ENCODE results near the gene MLH1.
A peak's percentile ranks its signal among the peaks of the same experiment; 100 is the strongest.

The MLH1 gene

DNA sequence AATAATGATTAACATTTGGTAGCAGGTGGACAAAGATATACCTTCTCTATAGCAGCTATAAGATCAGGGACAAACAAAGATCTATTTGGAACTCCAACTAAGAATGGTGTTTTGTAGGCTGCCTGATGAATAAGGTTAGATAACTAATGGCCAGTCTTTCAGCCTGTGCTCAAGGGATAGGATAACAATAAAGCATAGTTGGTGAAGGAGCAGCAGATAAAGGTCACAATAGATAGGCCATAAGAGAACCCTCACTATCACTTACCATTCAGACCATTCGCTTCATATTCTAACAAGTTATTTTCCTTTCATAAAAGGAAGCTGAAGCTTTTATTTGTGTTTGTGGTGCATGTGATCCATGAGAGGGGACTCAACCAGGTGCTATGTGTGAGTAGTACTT is 20.2 kb upstream of the MLH1 start:
- no peak for DNase-seq (ENCODE audit: low read depth in 2 of 2)

DNA sequence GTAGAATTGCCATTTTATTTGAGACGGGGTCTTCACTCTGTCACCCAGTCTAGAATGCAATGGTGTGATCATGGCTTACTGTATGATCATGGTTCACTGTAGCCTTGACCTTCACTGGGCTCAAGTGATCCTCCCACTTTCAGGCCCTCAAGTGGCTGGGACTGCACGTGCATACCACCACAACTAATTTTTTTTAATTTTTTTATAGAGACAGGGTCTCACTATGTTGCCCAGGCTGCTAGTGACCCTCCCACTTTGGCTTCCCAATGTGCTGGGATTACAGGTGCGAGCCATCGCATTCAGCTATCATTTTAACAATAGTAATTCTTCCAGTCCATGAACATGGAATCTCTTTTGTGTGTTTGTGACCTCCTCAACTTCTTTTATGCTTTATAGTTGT is 12.3 kb upstream of the MLH1 start:
- no peak for DNase-seq (ENCODE audit: low read depth in 2 of 2)

- DNase-seq (ENCODE audit: low read depth in 2 of 2): no peak
Measured at GRCh38 chr3:36988356-36988755, 5.0 kb upstream of the MLH1 start.

DNA sequence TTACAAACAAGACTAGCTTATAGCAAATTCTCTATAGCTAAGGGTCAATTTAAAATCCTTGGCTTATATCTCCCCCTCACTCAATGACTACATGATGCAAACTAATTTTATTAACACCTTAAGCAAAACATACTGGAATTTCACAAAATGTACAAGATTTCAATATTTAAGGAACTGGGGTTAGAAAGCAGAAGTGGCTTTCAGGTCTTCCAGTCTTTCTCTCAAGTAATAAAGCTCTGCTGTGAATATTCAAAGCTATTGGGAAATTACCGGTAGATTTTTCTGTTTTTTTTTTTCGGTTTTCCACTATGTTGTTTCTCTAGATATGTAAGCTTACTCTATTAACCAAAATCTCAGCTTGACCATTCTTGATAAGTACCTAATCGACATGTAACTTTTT is 4.3 kb upstream of the MLH1 start:
- DNase-seq (ENCODE audit: low read depth in 2 of 2): no peak

GRCh38 chr3:36989568-36989967 is 3.8 kb upstream of the MLH1 start:
- no peak for DNase-seq (ENCODE audit: low read depth in 2 of 2)

- peak; percentile 12 to 13 for DNase-seq (ENCODE audit: low read depth in 2 of 2)
Measured at GRCh38 chr3:36991147-36991546, 2.2 kb upstream of the MLH1 start.

DNA sequence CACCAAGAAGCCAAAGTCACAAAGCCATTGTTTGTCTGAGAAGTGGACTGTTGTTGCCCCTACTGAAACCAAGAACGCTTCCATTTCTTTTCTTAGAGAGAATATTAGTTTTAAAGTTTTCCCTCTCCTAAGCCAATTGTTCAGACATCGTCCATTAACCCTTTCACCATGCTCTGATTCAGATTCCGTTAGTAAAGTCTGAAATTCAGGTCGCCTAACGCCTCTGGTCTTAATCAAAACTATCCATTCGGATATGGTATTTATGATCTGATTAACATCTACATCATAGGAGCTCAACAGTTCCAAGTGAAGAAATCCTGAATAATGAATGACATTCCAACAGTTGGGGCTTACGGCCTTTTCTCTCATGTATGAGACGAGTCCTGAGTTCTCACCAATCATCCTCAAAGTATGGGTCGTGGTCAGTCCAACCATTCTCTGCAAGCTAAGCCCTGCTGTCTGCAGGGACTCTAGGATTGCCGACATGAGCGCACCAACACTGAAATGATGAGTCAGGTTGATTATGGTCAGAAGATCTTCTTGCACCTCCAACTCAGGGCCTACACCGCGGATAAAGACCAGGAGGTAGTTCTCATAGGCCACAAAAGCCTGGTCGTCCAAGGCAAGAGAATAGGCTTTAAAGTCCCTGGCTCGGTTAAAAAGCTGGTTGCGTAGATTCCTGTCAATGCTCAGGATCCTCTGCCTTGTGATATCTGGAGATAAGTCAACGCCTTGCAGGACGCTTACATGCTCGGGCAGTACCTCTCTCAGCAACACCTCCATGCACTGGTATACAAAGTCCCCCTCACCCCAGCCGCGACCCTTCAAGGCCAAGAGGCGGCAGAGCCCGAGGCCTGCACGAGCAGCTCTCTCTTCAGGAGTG is 1.2 kb upstream of the MLH1 start:
- peak; percentile 6 to 14 for DNase-seq (ENCODE audit: low read depth in 2 of 2)

DNA sequence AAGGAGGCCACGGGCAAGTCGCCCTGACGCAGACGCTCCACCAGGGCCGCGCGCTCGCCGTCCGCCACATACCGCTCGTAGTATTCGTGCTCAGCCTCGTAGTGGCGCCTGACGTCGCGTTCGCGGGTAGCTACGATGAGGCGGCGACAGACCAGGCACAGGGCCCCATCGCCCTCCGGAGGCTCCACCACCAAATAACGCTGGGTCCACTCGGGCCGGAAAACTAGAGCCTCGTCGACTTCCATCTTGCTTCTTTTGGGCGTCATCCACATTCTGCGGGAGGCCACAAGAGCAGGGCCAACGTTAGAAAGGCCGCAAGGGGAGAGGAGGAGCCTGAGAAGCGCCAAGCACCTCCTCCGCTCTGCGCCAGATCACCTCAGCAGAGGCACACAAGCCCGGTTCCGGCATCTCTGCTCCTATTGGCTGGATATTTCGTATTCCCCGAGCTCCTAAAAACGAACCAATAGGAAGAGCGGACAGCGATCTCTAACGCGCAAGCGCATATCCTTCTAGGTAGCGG is 452 bp upstream of the MLH1 start, which contains the start of gene EPM2AIP1:
Gene EPM2AIP1, minus strand, starts transcription at position 326 of the 520 bp plus-strand sequence. Its CDS starts 54 bp downstream, at position 272.
- DNase-seq (ENCODE audit: low read depth in 2 of 2): peak; percentile 96 to 98

GRCh38 chr3:37014620-37015019 is 21.3 kb downstream of the MLH1 start:
- DNase-seq (ENCODE audit: low read depth in 2 of 2): no peak

DNA sequence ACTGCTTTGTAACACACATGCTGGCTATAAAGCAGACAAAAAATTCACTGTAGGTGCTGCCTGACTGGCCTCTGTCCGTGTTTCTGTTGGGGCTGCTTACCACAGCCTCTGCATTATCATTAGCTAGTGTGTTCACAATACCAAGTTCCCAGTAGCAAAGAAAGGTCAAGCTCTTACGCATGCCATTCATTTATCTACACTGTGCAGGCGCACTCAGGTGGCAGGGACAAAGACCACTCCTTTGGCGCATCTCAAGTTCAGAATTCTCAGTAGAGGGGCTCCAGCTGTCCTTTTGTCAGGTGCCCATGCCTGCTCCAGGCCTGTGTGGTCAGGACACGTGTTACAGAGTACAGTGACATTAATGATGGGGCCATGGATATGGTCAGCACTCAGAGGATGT is 22.3 kb downstream of the MLH1 start:
- no peak for DNase-seq (ENCODE audit: low read depth in 2 of 2)

- no peak for DNase-seq (ENCODE audit: low read depth in 2 of 2)
Measured at GRCh38 chr3:37016903-37017302, 23.6 kb downstream of the MLH1 start.

- DNase-seq (ENCODE audit: low read depth in 2 of 2): no peak
Measured at GRCh38 chr3:37017683-37018082, 24.4 kb downstream of the MLH1 start.

- no peak for DNase-seq (ENCODE audit: low read depth in 2 of 2)
Measured at GRCh38 chr3:37024092-37024491, 30.8 kb downstream of the MLH1 start.

- DNase-seq (ENCODE audit: low read depth in 2 of 2): no peak
Measured at GRCh38 chr3:37024820-37025405, 31.6 kb downstream of the MLH1 start.

DNA sequence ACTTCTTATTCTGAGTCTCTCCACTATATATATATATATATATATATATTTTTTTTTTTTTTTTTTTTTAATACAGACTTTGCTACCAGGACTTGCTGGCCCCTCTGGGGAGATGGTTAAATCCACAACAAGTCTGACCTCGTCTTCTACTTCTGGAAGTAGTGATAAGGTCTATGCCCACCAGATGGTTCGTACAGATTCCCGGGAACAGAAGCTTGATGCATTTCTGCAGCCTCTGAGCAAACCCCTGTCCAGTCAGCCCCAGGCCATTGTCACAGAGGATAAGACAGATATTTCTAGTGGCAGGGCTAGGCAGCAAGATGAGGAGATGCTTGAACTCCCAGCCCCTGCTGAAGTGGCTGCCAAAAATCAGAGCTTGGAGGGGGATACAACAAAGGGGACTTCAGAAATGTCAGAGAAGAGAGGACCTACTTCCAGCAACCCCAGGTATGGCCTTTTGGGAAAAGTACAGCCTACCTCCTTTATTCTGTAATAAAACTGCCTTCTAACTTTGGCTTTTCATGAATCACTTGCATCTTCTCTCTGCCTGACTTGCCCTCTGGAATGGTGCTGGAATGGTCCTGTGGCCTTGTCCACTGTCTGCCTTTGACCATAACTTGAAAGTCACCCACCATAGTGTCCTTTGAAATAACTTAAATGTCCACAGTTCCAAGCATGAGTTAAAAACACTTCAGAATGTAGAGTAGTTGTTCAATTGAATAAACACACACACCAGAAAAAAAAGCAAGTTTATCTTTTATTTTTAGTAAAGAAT is 32.4 kb downstream of the MLH1 start:
- DNase-seq (ENCODE audit: low read depth in 2 of 2): no peak

DNA sequence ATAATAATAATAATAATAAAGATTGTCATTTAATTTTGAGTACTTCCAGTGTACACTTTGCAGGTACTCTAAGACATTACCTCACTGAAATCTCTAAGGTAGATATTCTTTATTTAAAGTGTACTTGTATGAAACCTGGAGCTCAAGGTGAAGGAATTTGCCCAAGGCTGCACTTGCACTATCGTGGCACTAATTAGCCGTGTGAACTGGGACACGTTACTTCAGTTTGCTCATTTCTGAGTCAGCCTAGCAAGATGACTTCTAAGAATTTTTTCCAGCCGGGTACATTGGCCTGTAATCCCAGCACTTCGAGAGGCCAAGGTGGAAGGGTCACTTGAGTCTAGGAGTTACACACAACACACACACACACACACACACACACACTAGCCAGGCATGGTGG is 33.5 kb downstream of the MLH1 start:
- no peak for DNase-seq (ENCODE audit: low read depth in 2 of 2)

DNA sequence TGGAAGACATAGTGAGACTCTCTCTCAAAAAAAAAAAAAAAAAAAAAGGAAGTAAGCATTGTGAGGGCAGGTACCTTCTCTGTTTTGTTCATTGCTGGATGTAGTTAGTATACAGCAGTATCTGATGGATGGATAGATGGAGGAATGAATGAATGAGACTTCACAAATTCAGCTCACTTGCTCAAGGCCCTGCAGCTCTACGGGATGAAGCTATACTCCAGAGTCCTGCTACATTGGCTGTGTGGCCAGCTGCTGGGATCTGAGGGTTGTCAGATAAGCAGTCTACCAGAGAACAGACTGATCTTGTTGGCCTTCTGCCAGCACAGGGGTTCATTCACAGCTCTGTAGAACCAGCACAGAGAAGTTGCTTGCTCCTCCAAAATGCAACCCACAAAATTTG is 35.0 kb downstream of the MLH1 start:
- DNase-seq (ENCODE audit: low read depth in 2 of 2): no peak

DNA sequence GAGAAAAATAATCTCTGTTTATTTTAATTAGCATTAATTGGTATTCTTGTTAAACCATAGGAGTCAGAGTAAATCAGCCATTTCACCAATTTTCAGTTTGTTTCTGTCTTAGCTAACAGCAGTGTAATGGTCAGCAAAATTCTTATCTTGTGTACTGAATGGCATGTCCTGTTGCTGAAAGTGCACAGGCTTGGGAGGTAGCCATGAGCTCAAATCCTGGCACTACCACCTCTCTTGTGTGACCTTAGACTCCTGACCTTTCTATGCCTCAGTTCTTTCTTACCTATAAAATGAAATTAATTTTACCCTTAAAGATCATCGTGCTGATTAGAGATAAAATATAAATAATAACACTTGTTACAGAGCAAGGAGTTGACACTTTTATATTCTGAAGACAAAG is 35.8 kb downstream of the MLH1 start:
- no peak for DNase-seq (ENCODE audit: low read depth in 2 of 2)

DNA sequence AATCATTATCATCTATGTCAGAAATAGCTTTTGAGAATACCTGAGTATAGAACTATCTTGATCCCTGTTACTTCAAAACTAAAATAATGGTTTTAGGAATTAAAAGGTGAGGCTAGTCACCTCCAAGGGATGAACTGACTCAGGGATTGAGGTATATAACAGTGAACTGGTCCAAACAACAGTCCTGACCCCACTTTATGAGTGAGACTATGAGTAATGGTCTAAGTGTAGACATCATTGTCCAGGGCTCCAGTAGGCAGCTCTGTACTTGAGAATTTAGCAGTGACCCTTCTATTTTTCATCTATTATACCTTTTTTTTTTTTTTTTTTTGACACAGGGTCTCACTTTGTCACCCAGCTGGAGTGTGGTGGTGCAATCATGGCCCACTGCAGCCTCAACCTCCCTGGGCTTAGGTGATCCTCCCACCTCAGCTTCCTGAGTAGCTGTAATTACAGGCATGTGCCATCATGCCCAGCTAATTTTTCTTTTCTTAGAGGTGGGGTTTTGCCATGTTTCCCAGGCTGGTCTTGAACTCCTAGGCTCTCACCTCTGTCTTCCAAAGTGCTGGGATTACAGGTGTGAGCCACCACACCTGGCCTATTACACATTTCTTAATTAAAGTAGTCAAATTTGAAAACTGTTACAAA is 36.3 kb downstream of the MLH1 start:
- DNase-seq (ENCODE audit: low read depth in 2 of 2): no peak

DNA sequence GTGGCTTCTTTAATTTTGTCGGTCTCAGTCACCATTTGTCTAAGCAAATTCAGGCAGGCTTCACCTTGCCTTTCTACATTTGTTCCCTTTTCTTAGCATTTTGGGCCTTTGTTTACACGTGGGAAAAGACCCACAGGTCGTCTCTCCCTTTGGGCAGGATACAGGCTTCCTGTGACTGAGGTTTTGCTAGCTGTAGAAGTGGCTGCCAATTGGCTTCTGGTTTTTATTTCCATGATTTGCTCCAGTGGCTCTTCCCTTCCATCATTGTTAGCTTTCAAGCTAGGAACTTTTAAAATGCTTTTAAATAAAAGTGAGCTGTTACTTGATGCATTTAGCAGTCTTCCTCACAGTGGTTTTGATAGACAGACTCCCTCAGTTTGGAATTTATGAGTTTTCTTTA is 37.3 kb downstream of the MLH1 start:
- no peak for DNase-seq (ENCODE audit: low read depth in 2 of 2)

- DNase-seq (ENCODE audit: low read depth in 2 of 2): no peak
Measured at GRCh38 chr3:37031096-37031682, 37.9 kb downstream of the MLH1 start.

Measured in stimulated activated CD8-positive, alpha-beta memory T cell treated with anti-CD3 and anti-CD28 coated beads, Interleukin-15, amount 100 ng/mL, for 48 hours (primary cell).